Measurements from ENCODE around the gene CHST6. TPM values are rescaled to one million over a fixed set of nuclear protein-coding genes. Genes with fewer than 3 reads are reported as not detected.

The CHST6 gene
- total RNA-seq, 1 experiment from 2014 or later: 17.9 TPM

DNA sequence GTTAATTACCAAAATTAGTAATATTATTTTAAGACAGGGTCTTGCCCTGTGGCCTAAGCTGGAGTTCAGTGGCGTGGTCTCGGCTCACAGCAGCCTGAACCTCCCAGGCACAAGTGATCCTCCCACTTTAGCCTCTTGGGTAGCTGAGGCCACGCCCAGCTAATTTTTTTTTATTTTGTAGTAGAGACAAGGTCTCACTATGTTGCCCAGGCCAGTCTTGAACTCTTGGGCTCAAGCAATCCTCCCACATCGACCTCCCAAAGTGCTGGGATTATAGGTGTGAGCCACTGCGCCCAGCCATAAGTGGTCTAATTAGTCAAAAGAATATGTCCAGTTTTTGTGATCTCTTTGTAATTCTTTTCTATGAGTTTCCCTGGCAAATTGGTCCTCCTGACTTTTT lies 49.9 kb downstream of the CHST6 start:
- ChIA-PET POLR2A (interaction anchor here (0.9 kb wide), 1 partner anchor 38 kb away, joined by 3 read pairs; no protein-coding TSS in a partner anchor), RAD21 (ENCODE audit: low non-redundant PET in 1 of 2, low total read pairs in 2 of 2, uncharacterized antibody in 2 of 2, unreplicated experiment in 2 of 2) (interaction anchor here in 1 of 2 experiments (0.6 kb wide), 1 partner anchor 21 kb away, joined by 3 read pairs; no protein-coding TSS in a partner anchor), CTCF (interaction anchor here (1.2 kb wide), 1 partner anchor 246 kb away, joined by 4 read pairs; no protein-coding TSS in a partner anchor)
- Histone ChIP-seq H3K4me1 (ENCODE audit: control insufficient read depth in 1 of 2, insufficient read depth in 2 of 2, low read length in 2 of 2) (no peaks in the 10 kb centered on the region), H2AFZ (ENCODE audit: low read depth, low read length, poor library complexity, severe bottlenecking) (no peak overlapping the region), H3K4me2 (ENCODE audit: low read length) (no peak overlapping the region), H3K27ac (ENCODE audit: low read depth, low read length) (no peak overlapping the region), H3K9me2 (ENCODE audit: insufficient read depth) (no peaks in the 10 kb centered on the region), H4K20me1 (ENCODE audit: insufficient read depth) (no peaks in the 10 kb centered on the region), H3K27me3 (ENCODE audit: insufficient read depth, low read length) (no peaks in the 10 kb centered on the region), H3K9me3 (ENCODE audit: control insufficient read depth in 1 of 2, insufficient read depth in 1 of 2, low read depth in 1 of 2, low read length in 2 of 2) (no peaks in the 10 kb centered on the region), H3K36me3 (ENCODE audit: control insufficient read depth in 1 of 2, insufficient read depth in 2 of 2, low read length in 2 of 2) (peaks cover 0 to 4% of the 10 kb centered on the region in 2 experiments; a peak in 2 of 4 replicates), H3K9ac (ENCODE audit: low read length) (no peak overlapping the region), H3K4me3 (replicated peaks in 1 of 2; ENCODE audit: low read depth in 1 of 2, low read length in 2 of 2) (no peak overlapping the region), H3K79me2 (ENCODE audit: insufficient read depth, low read length) (peaks cover 15% of the 10 kb centered on the region)
- no peak for DNase-seq (ENCODE audit: low read depth, low spot score)
- no TSS peak for BruUV-seq (replicated peaks)
- peak; percentile 64 for ATAC-seq
- intact Hi-C loops (cut with micrococcal nuclease): no loop called here
- TF ChIP-seq ELF1 (IDR thresholded peaks at IDR 0.05; ENCODE audit: borderline replicate concordance, low read depth): no peak
- no peak for TF ChIP-seq EZH2phosphoT487 (IDR thresholded peaks at IDR 0.05; ENCODE audit: borderline replicate concordance)
- TF ChIP-seq, protein P1, sequence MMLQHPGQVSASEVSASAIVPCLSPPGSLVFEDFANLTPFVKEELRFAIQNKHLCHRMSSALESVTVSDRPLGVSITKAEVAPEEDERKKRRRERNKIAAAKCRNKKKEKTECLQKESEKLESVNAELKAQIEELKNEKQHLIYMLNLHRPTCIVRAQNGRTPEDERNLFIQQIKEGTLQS (IDR thresholded peaks at IDR 0.05): no peak
- no peak for TF ChIP-seq SIN3A (IDR thresholded peaks at IDR 0.05; ENCODE audit: low read depth)
- TF ChIP-seq YY1 (IDR thresholded peaks at IDR 0.05; ENCODE audit: extremely low read depth, insufficient replicate concordance, low read depth, low read length): no peak
- TF ChIP-seq SRF (IDR thresholded peaks at IDR 0.05; ENCODE audit: low read depth): no peak
- no peak for TF ChIP-seq SP1 (IDR thresholded peaks at IDR 0.05; ENCODE audit: low read depth)
- no peak for TF ChIP-seq EZH2 (IDR thresholded peaks at IDR 0.05)
- TF ChIP-seq ZFX (IDR thresholded peaks at IDR 0.05): no peak

DNA sequence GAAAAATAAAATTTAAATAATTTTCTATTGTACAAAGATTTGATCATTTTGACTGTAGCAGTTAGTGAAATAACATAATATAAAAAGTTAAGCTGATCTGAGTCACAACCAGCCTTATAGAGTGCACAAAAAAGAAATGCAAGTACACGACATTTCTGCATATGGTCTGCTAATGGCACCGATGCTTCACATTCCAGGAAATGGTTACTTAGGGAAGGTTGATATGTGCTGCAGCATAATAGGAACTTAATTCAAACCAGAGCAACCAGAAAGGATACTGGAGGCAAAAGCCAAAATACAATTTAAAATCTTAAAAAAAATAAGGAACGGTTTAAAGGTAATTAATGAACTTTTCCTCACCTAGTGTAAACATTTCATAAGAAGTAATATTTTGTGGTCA lies 51.9 kb downstream of the CHST6 start:
- peaks cover 0 to 4% of the 10 kb centered on the region in 2 experiments; a peak in 2 of 4 replicates for H3K36me3 ChIP-seq (ENCODE audit: control insufficient read depth in 1 of 2, insufficient read depth in 2 of 2, low read length in 2 of 2)
- no TSS peak for BruUV-seq (replicated peaks)
- H3K9ac ChIP-seq (ENCODE audit: low read length): no peak overlapping the region
- H3K27ac ChIP-seq (ENCODE audit: low read depth, low read length): no peak overlapping the region
- ChIA-PET POLR2A (no interaction called here), CTCF (interaction anchor here (1.7 kb wide), 1 partner anchor 58 kb away, joined by 5 read pairs; no protein-coding TSS in a partner anchor), RAD21 (ENCODE audit: low non-redundant PET in 1 of 2, low total read pairs in 2 of 2, uncharacterized antibody in 2 of 2, unreplicated experiment in 2 of 2) (no interaction called here)
- no peaks in the 10 kb centered on the region for H3K9me3 ChIP-seq (ENCODE audit: control insufficient read depth in 1 of 2, insufficient read depth in 1 of 2, low read depth in 1 of 2, low read length in 2 of 2)
- no peak overlapping the region for H3K4me2 ChIP-seq (ENCODE audit: low read length)
- no peak overlapping the region for H2AFZ ChIP-seq (ENCODE audit: low read depth, low read length, poor library complexity, severe bottlenecking)
- ATAC-seq: no peak
- H3K4me3 ChIP-seq (replicated peaks in 1 of 2; ENCODE audit: low read depth in 1 of 2, low read length in 2 of 2): no peak overlapping the region
- H3K4me1 ChIP-seq (ENCODE audit: control insufficient read depth in 1 of 2, insufficient read depth in 2 of 2, low read length in 2 of 2): no peaks in the 10 kb centered on the region
- DNase-seq (ENCODE audit: low read depth, low spot score): no peak
- H3K9me2 ChIP-seq (ENCODE audit: insufficient read depth): no peaks in the 10 kb centered on the region
- intact Hi-C loops (cut with micrococcal nuclease): no loop called here
- peaks cover 7% of the 10 kb centered on the region; the same call in 1 of the 2 replicates for H3K79me2 ChIP-seq (ENCODE audit: insufficient read depth, low read length)
- TF ChIP-seq ELF1 (IDR thresholded peaks at IDR 0.05; ENCODE audit: borderline replicate concordance, low read depth): no peak
- TF ChIP-seq, protein P2, sequence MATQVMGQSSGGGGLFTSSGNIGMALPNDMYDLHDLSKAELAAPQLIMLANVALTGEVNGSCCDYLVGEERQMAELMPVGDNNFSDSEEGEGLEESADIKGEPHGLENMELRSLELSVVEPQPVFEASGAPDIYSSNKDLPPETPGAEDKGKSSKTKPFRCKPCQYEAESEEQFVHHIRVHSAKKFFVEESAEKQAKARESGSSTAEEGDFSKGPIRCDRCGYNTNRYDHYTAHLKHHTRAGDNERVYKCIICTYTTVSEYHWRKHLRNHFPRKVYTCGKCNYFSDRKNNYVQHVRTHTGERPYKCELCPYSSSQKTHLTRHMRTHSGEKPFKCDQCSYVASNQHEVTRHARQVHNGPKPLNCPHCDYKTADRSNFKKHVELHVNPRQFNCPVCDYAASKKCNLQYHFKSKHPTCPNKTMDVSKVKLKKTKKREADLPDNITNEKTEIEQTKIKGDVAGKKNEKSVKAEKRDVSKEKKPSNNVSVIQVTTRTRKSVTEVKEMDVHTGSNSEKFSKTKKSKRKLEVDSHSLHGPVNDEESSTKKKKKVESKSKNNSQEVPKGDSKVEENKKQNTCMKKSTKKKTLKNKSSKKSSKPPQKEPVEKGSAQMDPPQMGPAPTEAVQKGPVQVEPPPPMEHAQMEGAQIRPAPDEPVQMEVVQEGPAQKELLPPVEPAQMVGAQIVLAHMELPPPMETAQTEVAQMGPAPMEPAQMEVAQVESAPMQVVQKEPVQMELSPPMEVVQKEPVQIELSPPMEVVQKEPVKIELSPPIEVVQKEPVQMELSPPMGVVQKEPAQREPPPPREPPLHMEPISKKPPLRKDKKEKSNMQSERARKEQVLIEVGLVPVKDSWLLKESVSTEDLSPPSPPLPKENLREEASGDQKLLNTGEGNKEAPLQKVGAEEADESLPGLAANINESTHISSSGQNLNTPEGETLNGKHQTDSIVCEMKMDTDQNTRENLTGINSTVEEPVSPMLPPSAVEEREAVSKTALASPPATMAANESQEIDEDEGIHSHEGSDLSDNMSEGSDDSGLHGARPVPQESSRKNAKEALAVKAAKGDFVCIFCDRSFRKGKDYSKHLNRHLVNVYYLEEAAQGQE (IDR thresholded peaks at IDR 0.05; ENCODE audit: low read depth): no peak
- no peak for TF ChIP-seq FOSL1 (IDR thresholded peaks at IDR 0.05; ENCODE audit: low read depth)
- TF ChIP-seq ZNF274 (IDR thresholded peaks at IDR 0.05; ENCODE audit: low read depth, low read length): no peak
- TF ChIP-seq SRF (IDR thresholded peaks at IDR 0.05; ENCODE audit: low read depth): no peak
- no peak for TF ChIP-seq ZFX (IDR thresholded peaks at IDR 0.05)
- no peak for TF ChIP-seq EZH2phosphoT487 (IDR thresholded peaks at IDR 0.05; ENCODE audit: borderline replicate concordance)
- TF ChIP-seq TCF7L2 (IDR thresholded peaks at IDR 0.05; ENCODE audit: borderline replicate concordance, extremely low read depth, insufficient read depth, insufficient read length): no peak
- H3K27me3 ChIP-seq (ENCODE audit: insufficient read depth, low read length): no peaks in the 10 kb centered on the region
- H4K20me1 ChIP-seq (ENCODE audit: insufficient read depth): no peaks in the 10 kb centered on the region
